DND-41 (cell line): Measurements from ENCODE around the gene SPOPL.

Experiments
- ATAC-seq: fragments of 200-7000 bp; cut with Tn5 transposase; 3 replicates; pipeline ENCODE4 v1.9.1; 2021; ENCODE audit warnings: low read depth; ENCODE audit not compliant: insufficient read depth
- DNase-seq: peaks from one replicate; pipeline ENCODE4 v3.0.0-alpha.2; 2020
- H2AFZ ChIP-seq: 2 replicates; pipeline ENCODE4 v1.6.0; 2012; ENCODE audit warnings: low read depth, low read length
- H3K27ac ChIP-seq: 2 replicates; pipeline ENCODE4 v1.5.1; 2012; ENCODE audit warnings: low read length, inconsistent platforms
- H3K27me3 ChIP-seq: fragments of 200-600 bp; sonication (generic); 2 replicates; pipeline ENCODE4 v1.6.0; 2012; ENCODE audit warnings: low read length, mild to moderate bottlenecking, inconsistent platforms; ENCODE audit not compliant: insufficient read depth, poor library complexity
- H3K36me3 ChIP-seq: 2 replicates; pipeline ENCODE4 v1.5.1; 2012; ENCODE audit warnings: low read length, inconsistent platforms; ENCODE audit not compliant: insufficient read depth
- H3K4me1 ChIP-seq: 2 replicates; pipeline ENCODE4 v1.5.1; 2012; ENCODE audit warnings: mild to moderate bottlenecking, low read length; ENCODE audit not compliant: insufficient read depth
- H3K4me2 ChIP-seq: 2 replicates; pipeline ENCODE4 v1.6.0; 2012; ENCODE audit warnings: mild to moderate bottlenecking, moderate library complexity, low read length, inconsistent platforms; ENCODE audit not compliant: insufficient read depth
- H3K4me3 ChIP-seq, 2 experiments: fragments of 200-600 bp in 1 of 2; shearing (Covaris generic) in 1 of 2; 2 replicates each; pipeline ENCODE4 v1.5.1; 2012 to 2016; ENCODE audit warnings: inconsistent platforms in 2 of 2, low read length in 2 of 2, mild to moderate bottlenecking in 2 of 2, low read depth in 1 of 2, moderate library complexity in 1 of 2
- H3K79me2 ChIP-seq: 2 replicates; pipeline ENCODE4 v1.6.0; 2012; ENCODE audit warnings: low read length, inconsistent platforms; ENCODE audit not compliant: insufficient read depth
- H3K9ac ChIP-seq: 2 replicates; pipeline ENCODE4 v1.6.0; 2012; ENCODE audit warnings: low read depth, mild to moderate bottlenecking, inconsistent platforms, low read length, moderate library complexity
- H3K9me3 ChIP-seq: 2 replicates; pipeline ENCODE4 v1.5.1; 2012; ENCODE audit warnings: low read length, moderate library complexity, mild to moderate bottlenecking, inconsistent platforms; ENCODE audit not compliant: insufficient read depth, severe bottlenecking
- H4K20me1 ChIP-seq: 2 replicates; pipeline ENCODE4 v1.6.0; 2012; ENCODE audit warnings: low read length; ENCODE audit not compliant: insufficient read depth
- EZH2 ChIP-seq: IDR thresholded peaks from 3 replicates; pipeline ENCODE4 v1.6.1; 2012; ENCODE audit warnings: borderline replicate concordance, low read depth, mild to moderate bottlenecking, moderate library complexity, low read length, inconsistent platforms; ENCODE audit not compliant: severe bottlenecking
- TF ChIP-seq, protein P1 (sequence below): IDR thresholded peaks from 2 replicates; pipeline ENCODE4 v1.5.1; 2012; ENCODE audit warnings: borderline replicate concordance, low read length, moderate library complexity, mild to moderate bottlenecking; ENCODE audit not compliant: poor library complexity, severe bottlenecking; ENCODE audit errors: extremely low read depth

The SPOPL gene

GRCh38 chr2:138468617-138469016 lies 33.0 kb upstream of the SPOPL start:
- no peaks in the 10 kb centered on the region for H3K4me1 ChIP-seq
- no peaks in the 10 kb centered on the region for H3K79me2 ChIP-seq
- DNase-seq (no peak), ATAC-seq (no peak)
- H3K27ac ChIP-seq = no peak overlapping the region
- no peak overlapping the region for H3K9ac ChIP-seq
- TF ChIP-seq EZH2 = no peak
- TF ChIP-seq, protein P1, sequence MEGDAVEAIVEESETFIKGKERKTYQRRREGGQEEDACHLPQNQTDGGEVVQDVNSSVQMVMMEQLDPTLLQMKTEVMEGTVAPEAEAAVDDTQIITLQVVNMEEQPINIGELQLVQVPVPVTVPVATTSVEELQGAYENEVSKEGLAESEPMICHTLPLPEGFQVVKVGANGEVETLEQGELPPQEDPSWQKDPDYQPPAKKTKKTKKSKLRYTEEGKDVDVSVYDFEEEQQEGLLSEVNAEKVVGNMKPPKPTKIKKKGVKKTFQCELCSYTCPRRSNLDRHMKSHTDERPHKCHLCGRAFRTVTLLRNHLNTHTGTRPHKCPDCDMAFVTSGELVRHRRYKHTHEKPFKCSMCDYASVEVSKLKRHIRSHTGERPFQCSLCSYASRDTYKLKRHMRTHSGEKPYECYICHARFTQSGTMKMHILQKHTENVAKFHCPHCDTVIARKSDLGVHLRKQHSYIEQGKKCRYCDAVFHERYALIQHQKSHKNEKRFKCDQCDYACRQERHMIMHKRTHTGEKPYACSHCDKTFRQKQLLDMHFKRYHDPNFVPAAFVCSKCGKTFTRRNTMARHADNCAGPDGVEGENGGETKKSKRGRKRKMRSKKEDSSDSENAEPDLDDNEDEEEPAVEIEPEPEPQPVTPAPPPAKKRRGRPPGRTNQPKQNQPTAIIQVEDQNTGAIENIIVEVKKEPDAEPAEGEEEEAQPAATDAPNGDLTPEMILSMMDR = no peak
- H3K4me3 ChIP-seq = no peak overlapping the region
- no peaks in the 10 kb centered on the region for H3K27me3 ChIP-seq
- H2AFZ ChIP-seq = no peak overlapping the region
- H3K9me3 ChIP-seq = no peaks in the 10 kb centered on the region
- H3K36me3 ChIP-seq = no peaks in the 10 kb centered on the region
- H3K4me2 ChIP-seq = no peak overlapping the region
- no peaks in the 10 kb centered on the region for H4K20me1 ChIP-seq

DNA sequence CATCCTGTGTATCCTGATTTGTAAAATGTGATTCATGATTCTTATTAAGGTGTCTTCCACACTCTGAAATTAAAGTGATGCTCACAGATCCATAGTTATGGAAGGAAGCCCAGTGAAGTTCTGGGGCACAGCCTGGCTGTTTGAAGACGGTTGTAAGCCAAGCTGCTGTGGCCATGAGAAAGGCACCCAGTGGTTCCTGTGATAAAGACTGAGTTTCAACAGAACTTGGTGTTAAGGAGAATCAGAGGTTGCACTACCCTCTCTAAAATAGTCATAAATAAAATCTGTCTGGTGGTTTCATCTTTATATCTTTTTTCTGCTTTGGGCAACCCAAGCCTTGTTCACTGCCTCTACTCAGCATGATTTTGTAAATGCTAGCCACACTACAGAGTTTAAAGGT lies 32.2 kb upstream of the SPOPL start:
- DNase-seq (no peak), ATAC-seq (no peak)
- Histone ChIP-seq H3K9ac (no peak overlapping the region), H3K4me2 (no peak overlapping the region), H3K79me2 (no peaks in the 10 kb centered on the region), H3K4me3 (no peak overlapping the region), H3K9me3 (no peaks in the 10 kb centered on the region), H3K27me3 (no peaks in the 10 kb centered on the region), H3K4me1 (no peaks in the 10 kb centered on the region), H2AFZ (no peak overlapping the region), H3K36me3 (no peaks in the 10 kb centered on the region), H4K20me1 (no peaks in the 10 kb centered on the region), H3K27ac (no peak overlapping the region)
- TF ChIP-seq, protein P1 = no peak
- no peak for TF ChIP-seq EZH2

DNA sequence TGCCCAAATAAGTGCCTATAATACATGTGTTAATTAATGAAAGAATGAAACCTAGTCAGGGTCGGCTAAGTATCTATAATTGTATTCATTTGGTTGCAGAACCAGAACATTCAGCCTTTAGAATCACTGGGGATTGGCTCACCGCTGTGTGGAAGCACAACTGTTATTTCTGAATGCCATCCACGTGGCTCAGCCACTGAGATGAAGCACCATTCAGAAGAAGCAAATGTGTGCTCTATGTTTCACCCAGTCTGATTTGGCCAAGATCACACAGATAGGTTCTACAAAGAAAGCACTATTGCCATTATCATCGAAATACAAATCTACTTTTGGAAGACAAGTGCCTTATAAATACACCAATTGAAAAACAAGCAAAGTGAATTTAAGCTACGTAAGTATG lies 30.6 kb upstream of the SPOPL start:
- Histone ChIP-seq H3K9ac (no peak overlapping the region), H3K4me1 (no peaks in the 10 kb centered on the region), H4K20me1 (no peaks in the 10 kb centered on the region), H3K27me3 (no peaks in the 10 kb centered on the region), H2AFZ (no peak overlapping the region), H3K9me3 (no peaks in the 10 kb centered on the region), H3K79me2 (no peaks in the 10 kb centered on the region), H3K36me3 (no peaks in the 10 kb centered on the region), H3K27ac (no peak overlapping the region), H3K4me2 (no peak overlapping the region), H3K4me3 (no peak overlapping the region)
- no peak for DNase-seq
- ATAC-seq = no peak
- TF ChIP-seq EZH2 = no peak
- TF ChIP-seq, protein P1 = no peak
